Right atrium auricular region (tissue), 2 donors: ENCODE results near the gene NASP. TPM values are rescaled to one million over a fixed set of nuclear protein-coding genes. Genes with fewer than 3 reads are reported as not detected.

Experiments used
- DNase-seq: peaks from one replicate; pipeline ENCODE4 v3.0.0-alpha.2; 2019; ENCODE audit warnings: low spot score
- H3K27ac ChIP-seq, 2 donors: fragments of 200-600 bp; sonication (generic); 1 replicate in 1 of 2; 2 replicates in 1 of 2; pipeline ENCODE4 v1.5.1; 2016 to 2019
- H3K27me3 ChIP-seq, 2 donors: fragments of 200-600 bp; sonication (generic); one replicate each; pipeline versions ENCODE4 v1.5.1 to v1.6.0; 2017 to 2019
- H3K36me3 ChIP-seq: fragments of 200-600 bp; sonication (generic); one replicate; pipeline ENCODE4 v1.5.1; 2016
- H3K4me1 ChIP-seq, 2 donors: fragments of 200-600 bp; sonication (generic); one replicate each; pipeline versions ENCODE4 v1.5.1 to v1.6.0; 2017 to 2019
- H3K4me3 ChIP-seq, 2 donors: fragments of 200-600 bp; sonication (generic); 1 replicate in 1 of 2; 2 replicates in 1 of 2; pipeline ENCODE4 v1.5.1; 2017 to 2019; ENCODE audit warnings: mild to moderate bottlenecking in 1 of 2, moderate library complexity in 1 of 2
- H3K9me3 ChIP-seq, 2 donors: fragments of 200-600 bp; sonication (generic); one replicate each; pipeline ENCODE4 v1.5.1; 2019
- total RNA-seq, 2 donors: library from RNA; depleted of rRNA; stranded (reverse); fragments of >200 nt; gene quantifications; one replicate each; pipeline ENCODE4 v1.1.0, GENCODE V29; 2016
- TF ChIP-seq, protein P1 (sequence below), 2 donors: fragments of 200-600 bp; sonication (generic); IDR thresholded peaks; one replicate each; pipeline ENCODE4 v1.5.1; 2019; ENCODE audit warnings: antibody characterized with exemption in 2 of 2

The NASP gene
- total RNA-seq, 2 donors from 2014 or later = 30.6 to 32.3 TPM

DNA sequence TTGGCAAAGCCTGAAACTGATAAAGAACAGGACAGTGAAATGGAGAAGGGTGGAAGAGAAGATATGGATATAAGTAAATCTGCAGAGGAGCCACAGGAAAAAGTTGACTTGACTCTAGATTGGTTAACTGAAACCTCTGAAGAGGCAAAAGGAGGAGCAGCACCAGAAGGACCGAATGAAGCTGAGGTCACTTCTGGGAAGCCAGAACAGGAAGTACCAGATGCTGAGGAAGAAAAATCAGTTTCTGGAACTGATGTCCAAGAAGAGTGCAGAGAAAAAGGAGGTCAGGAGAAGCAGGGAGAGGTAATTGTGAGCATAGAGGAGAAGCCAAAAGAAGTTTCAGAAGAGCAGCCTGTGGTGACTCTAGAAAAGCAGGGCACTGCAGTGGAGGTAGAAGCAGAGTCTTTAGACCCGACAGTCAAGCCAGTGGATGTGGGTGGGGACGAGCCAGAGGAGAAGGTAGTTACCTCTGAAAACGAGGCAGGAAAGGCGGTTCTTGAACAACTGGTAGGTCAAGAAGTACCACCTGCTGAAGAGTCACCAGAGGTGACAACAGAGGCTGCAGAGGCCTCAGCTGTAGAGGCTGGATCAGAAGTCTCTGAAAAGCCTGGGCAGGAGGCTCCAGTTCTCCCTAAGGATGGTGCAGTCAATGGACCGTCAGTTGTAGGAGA, 23.7 kb downstream of the NASP start:
- H3K9me3 ChIP-seq = no peaks in the 10 kb centered on the region
- H3K36me3 ChIP-seq = peaks cover 46% of the 10 kb centered on the region
- TF ChIP-seq, protein P1, sequence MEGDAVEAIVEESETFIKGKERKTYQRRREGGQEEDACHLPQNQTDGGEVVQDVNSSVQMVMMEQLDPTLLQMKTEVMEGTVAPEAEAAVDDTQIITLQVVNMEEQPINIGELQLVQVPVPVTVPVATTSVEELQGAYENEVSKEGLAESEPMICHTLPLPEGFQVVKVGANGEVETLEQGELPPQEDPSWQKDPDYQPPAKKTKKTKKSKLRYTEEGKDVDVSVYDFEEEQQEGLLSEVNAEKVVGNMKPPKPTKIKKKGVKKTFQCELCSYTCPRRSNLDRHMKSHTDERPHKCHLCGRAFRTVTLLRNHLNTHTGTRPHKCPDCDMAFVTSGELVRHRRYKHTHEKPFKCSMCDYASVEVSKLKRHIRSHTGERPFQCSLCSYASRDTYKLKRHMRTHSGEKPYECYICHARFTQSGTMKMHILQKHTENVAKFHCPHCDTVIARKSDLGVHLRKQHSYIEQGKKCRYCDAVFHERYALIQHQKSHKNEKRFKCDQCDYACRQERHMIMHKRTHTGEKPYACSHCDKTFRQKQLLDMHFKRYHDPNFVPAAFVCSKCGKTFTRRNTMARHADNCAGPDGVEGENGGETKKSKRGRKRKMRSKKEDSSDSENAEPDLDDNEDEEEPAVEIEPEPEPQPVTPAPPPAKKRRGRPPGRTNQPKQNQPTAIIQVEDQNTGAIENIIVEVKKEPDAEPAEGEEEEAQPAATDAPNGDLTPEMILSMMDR (IDR thresholded peaks at IDR 0.05) = no peak
- no peak for DNase-seq
- H3K27ac ChIP-seq = no peak overlapping the region
- H3K4me3 ChIP-seq = no peak overlapping the region
- H3K4me1 ChIP-seq = no peaks in the 10 kb centered on the region
- no peaks in the 10 kb centered on the region for H3K27me3 ChIP-seq

DNA sequence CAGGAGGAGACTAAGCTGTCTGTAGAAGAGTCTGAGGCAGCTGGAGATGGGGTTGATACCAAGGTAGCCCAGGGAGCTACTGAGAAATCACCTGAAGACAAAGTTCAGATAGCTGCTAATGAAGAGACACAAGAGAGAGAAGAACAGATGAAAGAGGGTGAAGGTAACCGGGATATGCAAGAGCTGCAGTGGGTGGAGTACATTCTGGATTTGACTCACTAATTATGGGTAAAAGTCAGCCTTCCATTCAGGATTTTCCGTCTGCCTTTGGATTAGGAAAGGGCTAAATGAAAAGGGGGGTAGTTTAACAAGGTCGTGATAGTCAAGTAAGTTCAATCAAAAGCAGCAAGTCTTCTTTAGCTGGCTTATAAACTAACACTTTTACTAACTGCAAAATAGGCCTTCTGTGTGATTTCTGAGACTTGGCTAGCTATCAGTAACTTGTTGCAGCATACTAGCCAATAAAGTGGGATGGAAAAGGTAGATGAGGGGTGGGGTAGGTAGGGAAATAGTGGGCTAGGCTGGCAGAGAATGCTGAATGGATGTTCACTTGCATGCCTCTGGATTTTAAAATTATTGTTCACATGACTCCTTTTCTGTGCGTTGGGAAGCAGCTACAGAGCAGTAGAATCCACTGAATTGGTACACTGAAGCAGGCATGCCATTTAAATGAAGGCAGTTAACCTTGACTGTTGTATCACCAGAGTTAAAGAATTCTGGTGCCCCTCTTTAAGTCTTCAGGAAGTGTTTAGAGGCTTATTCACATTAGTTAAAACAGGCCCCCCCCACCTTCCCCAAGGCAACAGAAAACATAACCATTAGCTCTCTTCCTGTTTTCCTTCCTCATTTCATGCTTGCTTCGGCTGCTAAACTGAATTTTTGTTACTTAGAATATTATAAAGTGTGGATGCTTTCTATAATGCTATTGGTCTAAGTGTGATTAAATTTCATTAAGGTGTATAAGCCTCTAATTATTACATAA, 24.6 kb downstream of the NASP start:
- H3K27ac ChIP-seq = peak overlapping the region in 1 of 2 donors; percentile 23
- no peaks in the 10 kb centered on the region for H3K9me3 ChIP-seq
- no peak for DNase-seq
- H3K4me1 ChIP-seq = no peaks in the 10 kb centered on the region
- TF ChIP-seq, protein P1 (IDR thresholded peaks at IDR 0.05) = no peak
- H3K4me3 ChIP-seq = no peak overlapping the region
- peaks cover 50% of the 10 kb centered on the region for H3K36me3 ChIP-seq
- H3K27me3 ChIP-seq = no peaks in the 10 kb centered on the region

DNA sequence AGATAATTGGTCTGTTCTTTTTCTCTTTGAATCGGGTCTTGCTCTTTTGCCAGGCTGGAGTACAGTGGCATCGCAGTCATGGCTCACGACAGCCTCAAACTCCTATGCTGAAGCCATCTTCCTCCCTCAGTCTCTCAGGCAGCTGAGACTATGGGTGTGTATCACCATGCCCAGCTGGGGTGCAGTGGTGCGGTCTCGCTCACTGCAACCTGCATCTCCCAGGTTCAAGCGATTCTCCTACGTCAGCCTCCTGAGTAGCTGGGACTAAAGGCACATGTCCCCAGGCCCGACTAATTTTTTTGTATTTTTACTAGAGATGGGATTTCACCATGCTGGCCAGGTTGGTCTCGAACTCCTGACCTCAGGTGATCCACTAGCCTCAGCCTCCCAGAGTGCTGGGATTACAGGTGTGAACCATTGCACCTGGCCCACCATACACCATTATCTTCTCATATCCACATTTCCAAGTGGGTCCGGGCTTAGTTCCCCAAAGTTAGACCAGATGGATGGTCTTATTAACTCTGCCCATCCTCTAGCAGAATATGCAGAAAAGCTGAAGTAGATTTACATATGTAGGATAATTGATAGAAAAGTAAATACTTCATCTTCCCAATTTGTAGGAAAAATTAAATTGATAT, 26.9 kb downstream of the NASP start:
- Histone ChIP-seq H3K9me3 (no peaks in the 10 kb centered on the region), H3K4me1 (no peaks in the 10 kb centered on the region), H3K4me3 (no peak overlapping the region), H3K36me3 (peaks cover 64% of the 10 kb centered on the region), H3K27me3 (no peaks in the 10 kb centered on the region), H3K27ac (no peak overlapping the region)
- TF ChIP-seq, protein P1 (IDR thresholded peaks at IDR 0.05) = no peak
- DNase-seq = no peak

DNA sequence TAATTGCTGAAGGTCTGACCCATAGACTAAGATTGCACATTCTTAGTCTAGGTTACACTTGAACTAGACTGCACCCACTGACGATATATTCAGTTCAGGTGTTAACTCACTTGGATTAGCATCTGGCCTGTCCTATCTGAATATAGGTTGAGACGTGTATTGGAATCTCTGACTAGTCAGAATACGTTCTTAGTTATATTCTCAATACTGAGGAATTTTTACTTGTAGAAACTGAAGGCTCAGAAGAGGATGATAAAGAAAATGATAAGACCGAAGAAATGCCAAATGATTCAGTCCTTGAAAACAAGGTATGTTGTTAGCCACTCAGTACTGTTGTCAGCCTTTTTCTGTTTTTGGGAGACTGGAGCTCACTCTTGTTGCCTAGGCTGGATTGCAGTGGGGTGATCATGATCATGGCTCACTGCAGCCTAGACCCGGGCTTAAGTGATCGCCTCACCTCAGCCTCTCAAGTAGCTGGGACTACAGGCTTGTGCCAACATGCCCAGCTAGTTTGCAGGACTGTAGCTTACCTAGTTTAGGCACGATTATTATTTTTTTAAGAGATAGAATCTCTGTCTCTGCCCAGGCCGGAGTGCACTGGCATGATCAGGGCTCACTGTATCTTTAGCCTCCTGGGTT, 29.2 kb downstream of the NASP start:
- peaks cover 70% of the 10 kb centered on the region for H3K36me3 ChIP-seq
- no peak for DNase-seq
- no peaks in the 10 kb centered on the region for H3K4me1 ChIP-seq
- H3K4me3 ChIP-seq = no peak overlapping the region
- H3K27me3 ChIP-seq = no peaks in the 10 kb centered on the region
- H3K27ac ChIP-seq = no peak overlapping the region
- TF ChIP-seq, protein P1 (IDR thresholded peaks at IDR 0.05) = no peak
- no peaks in the 10 kb centered on the region for H3K9me3 ChIP-seq

DNA sequence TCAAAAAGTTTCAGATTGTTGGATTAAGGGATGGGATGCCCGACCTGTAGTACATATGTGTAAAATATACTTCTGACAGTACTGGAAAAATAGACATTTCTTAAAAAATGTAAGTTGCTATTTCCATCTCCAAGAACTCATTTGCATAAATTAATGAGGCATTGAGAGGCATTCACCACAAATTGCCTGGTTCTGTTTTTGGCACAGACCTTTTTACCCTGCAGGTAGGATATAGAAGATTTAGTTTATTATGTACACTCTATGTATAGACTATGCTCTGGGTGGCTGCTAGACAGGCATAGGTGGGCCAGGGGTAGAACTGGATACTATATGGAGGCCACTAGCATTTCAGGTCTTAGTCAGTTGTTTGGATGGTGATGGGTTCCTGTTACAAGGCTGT, 32.0 kb downstream of the NASP start:
- Histone ChIP-seq H3K36me3 (peaks cover 50% of the 10 kb centered on the region), H3K27me3 (no peaks in the 10 kb centered on the region), H3K4me3 (no peak overlapping the region), H3K27ac (no peak overlapping the region), H3K9me3 (no peaks in the 10 kb centered on the region), H3K4me1 (peaks cover 0 to 1% of the 10 kb centered on the region in 2 donors)
- TF ChIP-seq, protein P1 (IDR thresholded peaks at IDR 0.05) = no peak
- DNase-seq = no peak
